ENCODE measurements around the gene KLHDC8A.

Gene KLHDC8A

GRCh38 chr1:205345761-205346160, 11.0 kb downstream of the KLHDC8A start:
- H3K36me3 ChIP-seq (replicated peaks) = no peaks in the 10 kb centered on the region
- no peak for DNase-seq (ENCODE audit: low spot score in 2 of 2)
- H3K27me3 ChIP-seq (ENCODE audit: low read depth) = no peaks in the 10 kb centered on the region
- no peaks in the 10 kb centered on the region for H3K9me3 ChIP-seq
- peaks cover 14% of the 10 kb centered on the region for H3K4me1 ChIP-seq
- H3K4me3 ChIP-seq = no peak overlapping the region
- in situ Hi-C loops (cut with MboI; ENCODE audit: low sequenced_read_pairs) = no loop called here

- Histone ChIP-seq H3K4me1 (peaks cover 7% of the 10 kb centered on the region), H3K4me3 (peak overlapping the region; percentile 28), H3K36me3 (replicated peaks) (no peaks in the 10 kb centered on the region), H3K27me3 (ENCODE audit: low read depth) (no peaks in the 10 kb centered on the region), H3K9me3 (no peaks in the 10 kb centered on the region)
- peak in 1 of 2 experiments; percentile 67 for DNase-seq (ENCODE audit: low spot score in 2 of 2)
- in situ Hi-C loops (cut with MboI; ENCODE audit: low sequenced_read_pairs) = no loop called here
These were observed 12.4 kb downstream of the KLHDC8A start for GRCh38 chr1:205344066-205344928.

GRCh38 chr1:205343431-205344065, 13.2 kb downstream of the KLHDC8A start:
- Histone ChIP-seq H3K36me3 (replicated peaks) (no peaks in the 10 kb centered on the region), H3K4me3 (peak overlapping the region; percentile 28), H3K4me1 (peaks cover 7% of the 10 kb centered on the region), H3K9me3 (no peaks in the 10 kb centered on the region), H3K27me3 (ENCODE audit: low read depth) (no peaks in the 10 kb centered on the region)
- peak in 1 of 2 experiments; percentile 48 for DNase-seq (ENCODE audit: low spot score in 2 of 2)
- in situ Hi-C loops (cut with MboI; ENCODE audit: low sequenced_read_pairs) = no loop called here

DNA sequence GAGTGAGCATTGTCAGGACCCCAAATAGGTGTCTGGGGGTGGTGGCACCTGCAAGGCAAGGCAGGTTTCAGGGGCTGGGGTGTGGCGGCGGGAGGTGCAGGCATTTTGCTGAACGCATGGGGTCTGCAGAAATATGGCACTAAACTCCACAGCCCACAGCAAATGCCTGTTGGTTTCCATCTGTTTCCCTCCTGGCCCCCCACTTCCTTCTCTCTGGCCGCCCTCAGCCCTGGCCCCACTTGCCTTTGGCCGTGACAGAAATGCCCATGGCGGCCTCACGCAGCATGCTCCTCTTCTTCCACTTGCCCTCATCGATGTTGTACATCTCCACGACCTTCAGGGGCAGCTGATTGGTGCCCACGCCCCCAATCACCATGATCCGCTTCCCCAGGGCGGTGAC, 13.7 kb downstream of the KLHDC8A start:
- no peaks in the 10 kb centered on the region for H3K9me3 ChIP-seq
- in situ Hi-C loops (cut with MboI; ENCODE audit: low sequenced_read_pairs) = no loop called here
- DNase-seq (ENCODE audit: low spot score in 2 of 2) = no peak
- H3K4me3 ChIP-seq = no peak overlapping the region; the same call in 1 of the 2 replicates
- no peaks in the 10 kb centered on the region for H3K36me3 ChIP-seq (replicated peaks)
- H3K4me1 ChIP-seq = peaks cover 7% of the 10 kb centered on the region
- H3K27me3 ChIP-seq (ENCODE audit: low read depth) = no peaks in the 10 kb centered on the region

DNA sequence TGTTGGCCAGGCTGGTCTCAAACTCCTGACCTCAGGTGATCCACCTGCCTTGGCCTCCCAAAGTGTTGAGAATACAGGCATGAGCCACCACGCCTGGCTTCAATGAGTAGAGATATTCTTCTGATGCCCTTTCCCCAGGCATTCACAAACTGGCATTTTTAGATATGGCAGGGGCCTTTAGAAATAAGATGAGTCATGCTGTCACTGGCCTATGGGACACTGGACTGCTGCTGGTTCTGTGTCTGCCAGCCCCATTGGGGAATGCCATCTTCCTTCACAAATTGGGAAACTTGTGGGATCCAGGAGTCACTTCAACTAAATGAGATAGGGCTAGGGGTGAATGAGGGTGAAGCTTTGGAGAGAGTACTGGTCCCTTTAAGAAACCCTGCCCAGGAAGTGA, 16.0 kb downstream of the KLHDC8A start:
- H3K4me3 ChIP-seq = no peak overlapping the region
- DNase-seq (ENCODE audit: low spot score in 2 of 2) = no peak
- in situ Hi-C loops (cut with MboI; ENCODE audit: low sequenced_read_pairs) = no loop called here
- no peaks in the 10 kb centered on the region for H3K9me3 ChIP-seq
- H3K27me3 ChIP-seq (ENCODE audit: low read depth) = no peaks in the 10 kb centered on the region
- no peaks in the 10 kb centered on the region for H3K36me3 ChIP-seq (replicated peaks)
- peaks cover 7% of the 10 kb centered on the region for H3K4me1 ChIP-seq

- Histone ChIP-seq H3K9me3 (no peaks in the 10 kb centered on the region), H3K4me1 (peaks cover 7% of the 10 kb centered on the region), H3K36me3 (replicated peaks) (no peaks in the 10 kb centered on the region), H3K27me3 (ENCODE audit: low read depth) (no peaks in the 10 kb centered on the region), H3K4me3 (no peak overlapping the region)
- no peak for DNase-seq (ENCODE audit: low spot score in 2 of 2)
- in situ Hi-C loops (cut with MboI; ENCODE audit: low sequenced_read_pairs) = loop anchor here (5.0 kb wide), 2 partner anchors 148 to 183 kb away; no protein-coding TSS in a partner anchor
These were observed 17.0 kb downstream of the KLHDC8A start for GRCh38 chr1:205339717-205340116.

- no peak for DNase-seq (ENCODE audit: low spot score in 2 of 2)
- H3K9me3 ChIP-seq = no peaks in the 10 kb centered on the region
- in situ Hi-C loops (cut with MboI; ENCODE audit: low sequenced_read_pairs) = loop anchor here (5.0 kb wide), 2 partner anchors 148 to 183 kb away; no protein-coding TSS in a partner anchor
- H3K4me3 ChIP-seq = no peak overlapping the region
- no peaks in the 10 kb centered on the region for H3K27me3 ChIP-seq (ENCODE audit: low read depth)
- H3K4me1 ChIP-seq = peaks cover 4% of the 10 kb centered on the region
- no peaks in the 10 kb centered on the region for H3K36me3 ChIP-seq (replicated peaks)
These were observed 17.5 kb downstream of the KLHDC8A start for GRCh38 chr1:205339197-205339702.

DNA sequence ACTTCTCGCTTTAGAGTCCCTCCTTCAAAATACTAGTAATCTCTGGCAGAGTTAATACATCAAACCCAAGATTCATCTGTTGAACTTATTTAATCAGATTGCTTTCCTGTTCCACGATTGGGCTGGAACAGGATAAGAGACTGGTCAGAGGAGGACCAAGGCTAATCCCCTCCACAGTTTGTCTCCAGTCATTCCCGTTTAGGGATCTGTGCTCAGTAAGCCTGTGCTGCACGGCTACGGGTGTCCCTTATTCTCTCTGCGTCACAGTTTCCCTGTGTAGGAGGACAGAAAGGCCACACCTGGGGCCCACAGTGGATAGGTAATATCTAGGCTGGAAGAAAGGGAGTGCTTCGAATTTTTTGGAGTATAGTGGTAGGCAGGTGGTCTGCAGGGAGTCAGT, 18.7 kb downstream of the KLHDC8A start:
- no peak for DNase-seq (ENCODE audit: low spot score in 2 of 2)
- in situ Hi-C loops (cut with MboI; ENCODE audit: low sequenced_read_pairs) = loop anchor here (5.0 kb wide), 2 partner anchors 149 to 184 kb away; no protein-coding TSS in a partner anchor
- Histone ChIP-seq H3K9me3 (no peaks in the 10 kb centered on the region), H3K4me3 (no peak overlapping the region), H3K4me1 (no peaks in the 10 kb centered on the region), H3K36me3 (replicated peaks) (no peaks in the 10 kb centered on the region), H3K27me3 (ENCODE audit: low read depth) (no peaks in the 10 kb centered on the region)

DNA sequence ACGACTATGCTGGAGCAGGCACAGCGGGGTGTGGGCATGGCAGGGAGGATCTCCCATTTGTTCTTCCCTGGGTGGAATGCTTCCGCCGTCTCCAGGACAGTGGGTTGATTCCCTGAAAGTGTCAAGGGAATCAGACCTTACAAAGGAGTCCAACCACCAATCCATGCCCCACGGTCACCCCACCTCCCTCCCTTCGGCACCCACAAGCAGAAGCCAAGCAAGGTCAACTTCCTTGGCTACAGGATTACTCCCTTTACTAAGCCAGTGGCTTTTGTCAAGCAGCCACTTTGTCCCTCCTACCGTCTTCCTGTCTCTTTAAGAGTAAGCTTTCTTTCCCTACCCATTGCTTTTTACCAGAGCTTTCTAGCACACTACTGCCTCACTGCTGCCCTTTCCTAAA, 19.2 kb downstream of the KLHDC8A start:
- Histone ChIP-seq H3K9me3 (no peaks in the 10 kb centered on the region), H3K4me1 (no peaks in the 10 kb centered on the region), H3K36me3 (replicated peaks) (no peaks in the 10 kb centered on the region), H3K27me3 (ENCODE audit: low read depth) (no peaks in the 10 kb centered on the region), H3K4me3 (no peak overlapping the region)
- no peak for DNase-seq (ENCODE audit: low spot score in 2 of 2)
- in situ Hi-C loops (cut with MboI; ENCODE audit: low sequenced_read_pairs) = loop anchor here (5.0 kb wide), 2 partner anchors 150 to 185 kb away; no protein-coding TSS in a partner anchor

DNA sequence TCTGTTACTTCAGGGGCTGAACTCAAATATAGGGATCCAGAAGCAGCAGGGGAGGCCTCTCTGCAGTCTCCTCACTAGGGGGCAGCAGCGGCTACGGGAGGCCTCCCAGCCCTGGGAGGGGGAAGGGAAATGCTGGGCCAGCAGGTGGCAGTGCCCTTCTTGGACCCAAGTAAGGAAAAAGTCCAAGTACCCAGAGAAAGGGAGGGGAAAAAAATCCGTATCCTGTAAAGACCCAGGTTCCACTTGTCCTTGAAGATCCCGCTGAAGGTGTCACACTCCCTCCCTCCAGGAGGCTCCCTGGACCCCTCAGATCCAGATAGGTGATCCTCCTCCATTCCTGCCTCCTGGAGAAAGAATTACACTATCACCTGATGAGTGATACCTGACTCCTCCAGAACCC, 21.0 kb downstream of the KLHDC8A start:
- no peaks in the 10 kb centered on the region for H3K36me3 ChIP-seq (replicated peaks)
- no peak overlapping the region for H3K4me3 ChIP-seq
- DNase-seq (ENCODE audit: low spot score in 2 of 2) = peak; percentile 73 to 92
- in situ Hi-C loops (cut with MboI; ENCODE audit: low sequenced_read_pairs) = loop anchor here (5.0 kb wide), 2 partner anchors 152 to 187 kb away; no protein-coding TSS in a partner anchor
- no peaks in the 10 kb centered on the region for H3K9me3 ChIP-seq
- H3K27me3 ChIP-seq (ENCODE audit: low read depth) = no peaks in the 10 kb centered on the region
- H3K4me1 ChIP-seq = no peaks in the 10 kb centered on the region; the same call in 1 of the 2 replicates

- Histone ChIP-seq H3K36me3 (replicated peaks) (no peaks in the 10 kb centered on the region), H3K9me3 (no peaks in the 10 kb centered on the region), H3K4me1 (no peaks in the 10 kb centered on the region; the same call in 1 of the 2 replicates), H3K4me3 (no peak overlapping the region), H3K27me3 (ENCODE audit: low read depth) (no peaks in the 10 kb centered on the region; the same call in 1 of the 2 replicates)
- in situ Hi-C loops (cut with MboI; ENCODE audit: low sequenced_read_pairs) = no loop called here
- no peak for DNase-seq (ENCODE audit: low spot score in 2 of 2)
These were observed 24.5 kb downstream of the KLHDC8A start for GRCh38 chr1:205332015-205332791.

- H3K27me3 ChIP-seq (ENCODE audit: low read depth) = peaks cover 2% of the 10 kb centered on the region; the same call in 1 of the 2 replicates
- DNase-seq (ENCODE audit: low spot score in 2 of 2) = no peak
- in situ Hi-C loops (cut with MboI; ENCODE audit: low sequenced_read_pairs) = no loop called here
These were observed 26.6 kb downstream of the KLHDC8A start for GRCh38 chr1:205330150-205330549.

GRCh38 chr1:205329719-205330118, 27.0 kb downstream of the KLHDC8A start:
- in situ Hi-C loops (cut with MboI; ENCODE audit: low sequenced_read_pairs) = loop anchor here (5.0 kb wide), 1 partner anchor 52 kb away; no protein-coding TSS in a partner anchor
- H3K4me1 ChIP-seq = peaks cover 4% of the 10 kb centered on the region
- DNase-seq (ENCODE audit: low spot score in 2 of 2) = no peak
- H3K27me3 ChIP-seq (ENCODE audit: low read depth) = peaks cover 2% of the 10 kb centered on the region; the same call in 1 of the 2 replicates
- no peaks in the 10 kb centered on the region for H3K36me3 ChIP-seq (replicated peaks)
- H3K9me3 ChIP-seq = no peaks in the 10 kb centered on the region
- H3K4me3 ChIP-seq = no peak overlapping the region

More at GRCh38 chr1:205330150-205330549, 26.6 kb downstream of the KLHDC8A start:
- no peak overlapping the region for H3K4me3 ChIP-seq
- no peaks in the 10 kb centered on the region for H3K36me3 ChIP-seq (replicated peaks)
- H3K9me3 ChIP-seq = no peaks in the 10 kb centered on the region
- H3K4me1 ChIP-seq = peaks cover 2% of the 10 kb centered on the region

Measured in HAP-1 (cell line).